Smooth muscle cell (in vitro differentiated cells): ENCODE measurements around the gene FAM200C. TPM values are rescaled to one million over a fixed set of nuclear protein-coding genes. Genes with fewer than 3 reads are reported as not detected.

Source experiments
- DNase-seq: peaks from one replicate; lab custom pipeline; 2025; ENCODE audit not compliant: unreplicated experiment; lab: John Stamatoyannopoulos, UW
- H2AFZ ChIP-seq: fragments of 200-600 bp; sonication (generic); 2 replicates; pipeline ENCODE4 v1.6.0; 2016; ENCODE audit warnings: antibody characterized with exemption, low read depth, mild to moderate bottlenecking
- H3F3A ChIP-seq: fragments of 200-600 bp; sonication (generic); 2 replicates; pipeline ENCODE4 v1.6.0; 2017; ENCODE audit warnings: antibody characterized with exemption, low read depth
- H3K27ac ChIP-seq: fragments of 200-600 bp; sonication (generic); 2 replicates; pipeline ENCODE4 v1.5.1; 2016; ENCODE audit warnings: low read depth, mild to moderate bottlenecking
- H3K27me3 ChIP-seq: fragments of 200-600 bp; sonication (generic); 2 replicates; pipeline ENCODE4 v1.6.1; 2016; ENCODE audit warnings: low read depth, mild to moderate bottlenecking
- H3K36me3 ChIP-seq: fragments of 200-600 bp; sonication (generic); 2 replicates; pipeline ENCODE4 v1.5.1; 2016; ENCODE audit warnings: low read depth
- H3K4me1 ChIP-seq: fragments of 200-600 bp; sonication (generic); 2 replicates; pipeline ENCODE4 v1.5.1; 2016; ENCODE audit warnings: low read depth
- H3K4me2 ChIP-seq: fragments of 200-600 bp; sonication (generic); 2 replicates; pipeline ENCODE4 v1.6.0; 2016; ENCODE audit warnings: mild to moderate bottlenecking
- H3K4me3 ChIP-seq: fragments of 200-600 bp; sonication (generic); 2 replicates; pipeline ENCODE4 v1.5.1; 2016; ENCODE audit warnings: mild to moderate bottlenecking
- H3K79me2 ChIP-seq: fragments of 200-600 bp; sonication (generic); 2 replicates; pipeline ENCODE4 v1.6.0; 2016; ENCODE audit warnings: low read depth, mild to moderate bottlenecking
- H3K9ac ChIP-seq: fragments of 200-600 bp; sonication (generic); 2 replicates; pipeline ENCODE4 v1.6.0; 2016; ENCODE audit warnings: low read depth
- H3K9me3 ChIP-seq: fragments of 200-600 bp; sonication (generic); replicated peaks from 2 replicates; pipeline ENCODE4 v1.5.1; 2016; ENCODE audit warnings: low read depth
- H4K20me1 ChIP-seq: fragments of 200-600 bp; sonication (generic); 2 replicates; pipeline ENCODE4 v1.6.0; 2016; ENCODE audit warnings: low read depth
- CTCF ChIP-seq: fragments of 200-600 bp; sonication (generic); IDR thresholded peaks from 2 replicates; pipeline ENCODE4 v1.5.1; 2017; ENCODE audit warnings: borderline replicate concordance, mild to moderate bottlenecking, antibody characterized with exemption; ENCODE audit not compliant: insufficient read depth, poor library complexity, severe bottlenecking
- WGBS: methylation state at CpG from one replicate; pipeline ENCODE4 v1.1.7; 2016; ENCODE audit warnings: low lambda C conversion rate; 5-methylcytosine and 5-hydroxymethylcytosine counted together
- polyA plus RNA-seq: library from polyadenylated mRNA; unstranded; fragments of >200 nt; fragmentation: Nextera tagmentation; extraction: Ambion mirVana; gene quantifications from 2 replicates; pipeline ENCODE4 v1.2.1, GENCODE V29; 2016
- total RNA-seq: library from RNA; depleted of rRNA; stranded (reverse); fragments of >200 nt; gene quantifications from 2 replicates; pipeline ENCODE4 v1.2.3, GENCODE V29; 2014

Gene FAM200C
- total and polyA plus RNA-seq, 2 experiments from 2014 or later: 1.5 to 1.8 TPM

- DNase-seq: no peak
- Histone ChIP-seq H3K27me3 (no peaks in the 10 kb centered on the region), H3K79me2 (no peaks in the 10 kb centered on the region), H3K9me3 (no peaks in the 10 kb centered on the region), H3K27ac (no peak overlapping the region), H3K4me3 (no peak overlapping the region), H4K20me1 (no peaks in the 10 kb centered on the region), H3F3A (no peaks in the 10 kb centered on the region), H3K9ac (no peak overlapping the region), H3K4me1 (no peaks in the 10 kb centered on the region), H2AFZ (no peak overlapping the region), H3K36me3 (no peaks in the 10 kb centered on the region), H3K4me2 (no peak overlapping the region)
- no peak for TF ChIP-seq CTCF
- WGBS: 90% methylated on average over 1 of the region's 1 CpG
These were observed 45.3 kb upstream of the FAM200C start for GRCh38 chr5:160445132-160445531.

- Histone ChIP-seq H3K36me3 (no peaks in the 10 kb centered on the region), H3K79me2 (no peaks in the 10 kb centered on the region), H3K4me3 (no peak overlapping the region), H4K20me1 (no peaks in the 10 kb centered on the region), H3K27me3 (no peaks in the 10 kb centered on the region), H3K9ac (no peak overlapping the region), H3K4me2 (no peak overlapping the region), H3K4me1 (no peaks in the 10 kb centered on the region), H3K9me3 (no peaks in the 10 kb centered on the region), H2AFZ (no peak overlapping the region), H3K27ac (no peak overlapping the region), H3F3A (no peaks in the 10 kb centered on the region)
- DNase-seq: no peak
- TF ChIP-seq CTCF: no peak
- 88% methylated on average over 1 of the region's 1 CpG for WGBS
These were observed 44.6 kb upstream of the FAM200C start for GRCh38 chr5:160444407-160444806.

GRCh38 chr5:160442824-160443431, 43.1 kb upstream of the FAM200C start:
- H3K4me3 ChIP-seq: no peak overlapping the region
- no peaks in the 10 kb centered on the region for H4K20me1 ChIP-seq
- no peaks in the 10 kb centered on the region for H3K79me2 ChIP-seq
- H3K9ac ChIP-seq: no peak overlapping the region
- no peak overlapping the region for H3K27ac ChIP-seq
- TF ChIP-seq CTCF: no peak
- H3F3A ChIP-seq: no peaks in the 10 kb centered on the region
- H3K4me1 ChIP-seq: no peaks in the 10 kb centered on the region
- H3K9me3 ChIP-seq: no peaks in the 10 kb centered on the region
- H3K27me3 ChIP-seq: no peaks in the 10 kb centered on the region
- H2AFZ ChIP-seq: no peak overlapping the region
- no peaks in the 10 kb centered on the region for H3K36me3 ChIP-seq
- 95% methylated on average over 4 of the region's 4 CpGs for WGBS
- H3K4me2 ChIP-seq: no peak overlapping the region
- no peak for DNase-seq

- 90% methylated on average over 1 of the region's 1 CpG for WGBS
- Histone ChIP-seq H2AFZ (no peak overlapping the region), H4K20me1 (no peaks in the 10 kb centered on the region), H3K36me3 (no peaks in the 10 kb centered on the region), H3K79me2 (no peaks in the 10 kb centered on the region), H3K4me2 (no peak overlapping the region), H3F3A (no peaks in the 10 kb centered on the region), H3K9ac (no peak overlapping the region), H3K4me3 (no peak overlapping the region), H3K9me3 (no peaks in the 10 kb centered on the region), H3K27ac (no peak overlapping the region), H3K27me3 (no peaks in the 10 kb centered on the region), H3K4me1 (no peaks in the 10 kb centered on the region)
- TF ChIP-seq CTCF: no peak
- DNase-seq: no peak
These were observed 41.5 kb upstream of the FAM200C start for GRCh38 chr5:160441311-160441781.
